NCI-H446 (cell line): ENCODE measurements around the gene BPTF.
A peak's percentile ranks its signal among the peaks of the same experiment; 100 is the strongest.
"Not testable (repeated sequence)": the region's sequence is repeated elsewhere in the genome, so short reads cannot be mapped to it uniquely, and the experiment has no call there.

Experiments
- DNase-seq, 2 experiments: peaks; one replicate each; lab custom pipeline; 2025; lab: John Stamatoyannopoulos, UW

BPTF gene

DNA sequence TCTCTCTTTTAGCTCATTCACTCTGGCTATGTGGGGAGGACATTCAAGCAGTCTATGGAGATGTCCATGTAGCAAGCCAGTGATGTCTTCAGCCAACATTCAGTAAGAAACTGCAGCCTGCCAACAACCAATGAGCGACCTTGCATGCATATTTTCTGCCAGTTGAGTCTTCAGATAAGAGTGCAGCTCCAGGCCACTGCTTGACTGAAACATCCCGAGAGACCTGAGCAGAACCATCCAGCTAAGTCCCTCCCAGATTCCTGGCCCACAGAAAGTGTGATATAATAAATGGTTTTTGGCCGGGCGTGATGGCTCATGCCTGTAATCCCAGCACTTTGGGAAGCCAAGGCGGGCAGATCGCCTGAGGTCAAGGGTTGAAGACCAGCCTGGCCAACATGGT is 181.5 kb downstream of the BPTF start:
- no peak for DNase-seq

- no peak for DNase-seq
Observed at GRCh38 chr17:68011199-68011665, 185.9 kb downstream of the BPTF start.

DNA sequence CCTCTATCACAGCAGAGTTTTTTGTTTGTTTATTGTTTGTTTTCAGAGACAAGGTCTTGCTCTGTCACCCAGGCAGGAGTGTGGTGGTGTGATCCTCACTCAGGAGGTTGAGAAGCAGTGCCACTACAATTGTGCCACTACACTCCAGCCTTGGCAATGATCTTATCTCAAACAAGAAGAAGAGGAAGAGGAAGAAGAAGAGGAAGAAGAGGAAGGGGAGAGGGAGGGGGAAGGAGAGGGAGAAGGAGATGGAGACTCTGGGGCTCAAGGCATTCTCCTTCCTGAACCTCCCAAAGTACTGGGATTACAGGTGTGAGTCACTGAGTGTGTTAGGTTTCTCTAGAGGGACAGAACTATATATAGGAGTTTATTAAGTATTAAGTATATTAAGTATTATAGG is 188.1 kb downstream of the BPTF start:
- no peak for DNase-seq

DNA sequence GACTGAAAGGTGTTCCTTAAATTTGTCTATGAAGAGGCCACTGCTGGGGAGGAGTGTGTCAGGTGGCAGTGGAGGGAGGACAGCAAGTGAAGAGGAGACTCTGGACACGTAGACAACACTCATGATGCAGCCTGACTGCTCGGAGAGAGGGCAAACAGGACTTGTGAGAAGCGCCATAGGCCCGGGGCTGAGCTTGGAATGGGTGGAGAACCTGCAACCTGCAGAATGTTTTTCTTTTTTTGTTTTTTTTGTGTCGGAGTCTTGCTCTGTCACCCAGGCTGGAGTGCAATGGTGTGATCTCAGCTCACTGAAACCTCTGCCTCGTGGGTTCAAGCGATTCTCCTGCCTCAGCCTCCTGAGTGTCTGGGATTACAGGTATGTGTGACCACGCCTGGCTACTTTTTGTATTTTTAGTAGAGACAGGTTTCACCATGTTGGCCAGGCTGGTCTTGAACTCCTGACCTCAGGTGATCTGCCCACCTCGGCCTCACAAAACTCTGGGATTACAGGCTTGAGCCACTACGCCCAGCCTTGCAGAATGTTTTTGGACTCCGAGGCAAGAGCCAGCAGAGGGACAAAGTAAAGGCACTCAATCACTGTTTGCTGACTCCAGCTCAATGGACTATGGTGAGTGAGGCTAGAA is 189.9 kb downstream of the BPTF start:
- no peak for DNase-seq

- no peak for DNase-seq
Observed at GRCh38 chr17:68016838-68017237, 191.5 kb downstream of the BPTF start.

DNA sequence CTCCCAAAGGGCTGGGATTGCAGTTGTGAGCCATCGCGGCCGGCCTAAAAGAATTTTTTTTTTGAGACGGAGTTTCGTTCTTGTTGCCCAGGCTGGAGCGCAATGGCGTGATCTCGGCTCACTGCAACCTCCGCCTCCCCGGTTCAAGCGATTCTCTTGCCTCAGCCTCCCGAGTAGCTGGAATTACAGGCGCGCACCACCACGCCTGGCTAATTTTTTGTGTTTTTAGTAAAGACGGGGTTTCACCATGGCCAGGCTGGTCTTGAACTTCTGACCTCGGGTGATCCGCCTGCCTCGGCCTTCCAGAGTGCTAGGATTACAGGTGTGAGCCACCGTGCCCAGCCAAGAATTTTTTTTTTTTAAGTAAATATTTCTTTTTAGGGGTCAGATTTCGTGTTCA is 193.2 kb downstream of the BPTF start:
- not testable (repeated sequence) for DNase-seq

DNA sequence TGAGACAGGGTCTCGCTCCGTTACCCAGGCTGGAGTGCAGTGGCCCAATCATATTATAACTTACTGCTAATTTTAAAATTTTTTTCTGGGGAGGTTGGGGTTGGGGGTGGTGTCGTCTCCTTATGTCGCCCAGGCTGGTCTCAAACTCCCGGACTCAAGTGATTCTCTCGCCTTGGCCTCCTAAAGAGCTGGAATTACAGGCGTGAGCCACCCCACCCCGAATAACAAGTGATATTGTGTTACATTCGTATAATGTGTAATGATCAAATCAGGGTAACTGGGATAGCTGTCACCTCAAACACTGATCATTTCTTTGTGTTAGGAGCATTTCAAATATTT is 194.0 kb downstream of the BPTF start:
- no peak for DNase-seq

GRCh38 chr17:68019675-68020408 is 194.5 kb downstream of the BPTF start:
- DNase-seq: peak; percentile 86 to 96

GRCh38 chr17:68020409-68020756 is 195.1 kb downstream of the BPTF start:
- DNase-seq: peak in 1 of 2 experiments; percentile 59

DNA sequence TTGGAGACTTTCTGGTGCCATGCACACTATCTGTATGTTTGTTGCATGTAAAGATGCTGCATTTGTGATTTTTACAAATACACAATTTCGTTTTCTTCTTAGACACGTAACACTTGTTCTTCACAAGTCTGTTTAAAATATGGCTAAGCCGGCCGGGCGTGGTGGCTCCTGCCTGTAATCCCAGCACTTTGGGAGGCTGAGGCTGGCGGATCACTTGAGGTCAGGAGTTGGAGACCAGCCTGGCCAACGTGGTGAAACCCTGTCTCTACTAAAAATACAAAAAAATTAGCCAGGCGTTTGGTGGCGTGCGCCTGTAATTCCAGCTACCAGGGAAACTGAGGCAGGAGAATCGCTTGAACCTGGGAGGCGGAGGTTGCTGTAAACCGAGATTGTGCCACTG is 195.5 kb downstream of the BPTF start:
- not testable (repeated sequence) for DNase-seq

DNA sequence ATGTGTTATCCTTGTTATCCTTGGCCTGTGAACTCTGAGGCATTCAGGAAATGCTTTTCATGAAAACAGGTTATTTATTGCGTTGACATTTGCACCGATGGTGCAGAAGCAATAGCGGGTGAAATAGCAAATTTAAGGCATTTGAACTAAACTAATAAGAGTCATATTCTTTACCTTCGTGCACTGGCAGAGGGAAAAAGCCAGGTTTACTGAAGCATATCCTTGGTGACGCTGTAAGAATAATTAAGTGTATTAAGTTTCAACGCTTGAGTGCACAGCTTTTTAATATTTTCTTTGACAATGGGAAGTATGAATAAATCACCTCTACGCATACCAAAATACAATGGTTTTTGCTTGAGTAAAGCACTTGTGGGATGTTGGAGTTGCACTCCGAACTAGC is 196.7 kb downstream of the BPTF start:
- DNase-seq: no peak

DNA sequence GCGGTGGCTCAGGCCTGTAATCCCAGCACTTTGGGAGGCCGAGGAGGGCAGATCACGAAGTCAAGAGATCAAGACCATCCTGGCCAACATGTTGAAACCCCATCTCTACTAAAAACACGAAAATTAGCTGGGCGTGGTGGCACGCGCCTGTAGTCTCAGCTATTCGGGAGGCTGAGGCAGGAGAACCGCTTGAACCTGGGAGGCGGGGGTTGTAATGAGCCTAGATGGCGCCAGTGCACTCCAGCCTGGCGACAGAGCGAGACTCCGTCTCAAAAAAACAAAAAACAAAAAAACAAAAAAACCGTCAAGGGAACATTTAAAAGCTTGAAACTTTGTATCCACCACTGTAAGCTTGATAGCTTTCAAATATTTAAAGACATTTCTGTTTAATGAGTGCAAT is 197.2 kb downstream of the BPTF start:
- not testable (repeated sequence) for DNase-seq

DNA sequence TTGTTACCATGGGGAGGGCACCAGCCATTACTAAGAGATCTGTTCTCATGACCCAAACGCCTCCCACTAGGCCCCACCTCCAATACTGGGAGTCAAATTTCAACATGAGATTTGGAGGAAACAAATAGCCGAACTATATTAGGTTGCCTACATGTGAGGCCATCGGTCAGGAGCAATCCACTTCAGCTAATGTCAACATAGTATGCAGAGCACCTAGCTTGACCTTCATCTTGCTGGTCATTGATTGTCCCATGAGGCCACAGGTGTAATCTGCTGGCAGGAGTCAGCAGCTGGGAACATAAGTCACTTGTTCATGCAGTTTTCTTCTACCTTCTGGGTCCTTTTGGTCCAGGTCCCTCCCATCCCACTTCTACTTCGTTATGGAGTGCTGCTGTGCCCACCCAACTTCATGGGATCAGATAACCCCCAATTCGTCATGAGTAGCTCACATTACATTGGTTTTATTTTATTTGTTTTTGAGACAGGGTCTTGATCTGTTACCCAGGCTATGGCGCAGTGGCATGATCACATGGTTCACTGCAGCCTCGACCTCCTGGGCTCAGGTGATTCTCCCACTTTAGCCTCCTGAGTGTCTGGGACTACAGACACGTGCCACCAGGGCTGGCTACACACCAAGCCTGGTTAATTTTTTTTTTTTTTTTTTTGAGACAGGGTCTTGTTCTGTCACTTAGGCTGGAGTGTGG is 204.4 kb downstream of the BPTF start:
- no peak for DNase-seq
